Hindlimb muscle (tissue), 1 donor: ENCODE data around the gene SPOCD1. TPM values are rescaled to one million over a fixed set of nuclear protein-coding genes. Genes with fewer than 3 reads are reported as not detected.

Source experiments
- DNase-seq: peaks from one replicate; pipeline ENCODE4 v3.0.0-alpha.2; 2013
- polyA plus RNA-seq: library from polyadenylated mRNA; unstranded; fragments of 120-200 nt; gene quantifications from one replicate; pipeline ENCODE4 v1.2.1, GENCODE V29; 2013; ENCODE audit not compliant: insufficient read length

The SPOCD1 gene
- polyA plus RNA-seq, 1 donor: 0.52 TPM

- DNase-seq: no peak
Measured at GRCh38 chr1:31787261-31787660, 28.6 kb downstream of the SPOCD1 start.

- no peak for DNase-seq
Measured at GRCh38 chr1:31786366-31787060, 29.3 kb downstream of the SPOCD1 start.

GRCh38 chr1:31785947-31786290, 29.9 kb downstream of the SPOCD1 start:
- DNase-seq: no peak

- no peak for DNase-seq
Measured at GRCh38 chr1:31785020-31785946, 30.5 kb downstream of the SPOCD1 start.

GRCh38 chr1:31784356-31785019, 31.3 kb downstream of the SPOCD1 start:
- no peak for DNase-seq

- no peak for DNase-seq
Measured at GRCh38 chr1:31783846-31784245, 32.0 kb downstream of the SPOCD1 start.

GRCh38 chr1:31782421-31783410, 33.1 kb downstream of the SPOCD1 start:
- DNase-seq: no peak

- no peak for DNase-seq
Measured at GRCh38 chr1:31781756-31782371, 34.0 kb downstream of the SPOCD1 start.

- no peak for DNase-seq
Measured at GRCh38 chr1:31781138-31781755, 34.6 kb downstream of the SPOCD1 start.

GRCh38 chr1:31780632-31781031, 35.2 kb downstream of the SPOCD1 start:
- no peak for DNase-seq

GRCh38 chr1:31779687-31780086, 36.1 kb downstream of the SPOCD1 start:
- no peak for DNase-seq

- no peak for DNase-seq
Measured at GRCh38 chr1:31778763-31779488, 36.9 kb downstream of the SPOCD1 start.

- no peak for DNase-seq
Measured at GRCh38 chr1:31776516-31776915, 39.3 kb downstream of the SPOCD1 start.

- no peak for DNase-seq
Measured at GRCh38 chr1:31776032-31776431, 39.8 kb downstream of the SPOCD1 start.

GRCh38 chr1:31775210-31775999, 40.4 kb downstream of the SPOCD1 start:
- no peak for DNase-seq

- no peak for DNase-seq
Measured at GRCh38 chr1:31774495-31774894, 41.3 kb downstream of the SPOCD1 start.

- DNase-seq: no peak
Measured at GRCh38 chr1:31773861-31774260, 42.0 kb downstream of the SPOCD1 start.

- DNase-seq: no peak
Measured at GRCh38 chr1:31772669-31773248, 43.1 kb downstream of the SPOCD1 start.
